OCI-M2 (cell line): ENCODE data around the gene HDAC5.
"Not testable (repeated sequence)": the region's sequence is repeated elsewhere in the genome, so short reads cannot be mapped to it uniquely, and the experiment has no call there.

Source experiments
- DNase-seq: peaks from one replicate; lab custom pipeline; 2025; ENCODE audit not compliant: unreplicated experiment; lab: John Stamatoyannopoulos, UW

Gene HDAC5

GRCh38 chr17:44123356-44124117 lies at the start of gene HDAC5:
TSS of gene HDAC5 (minus strand) at chr17:44123641. CDS start at chr17:44117515, 6,126 bp downstream.
- no peak for DNase-seq

GRCh38 chr17:44171931-44172455 lies 48.6 kb upstream of the HDAC5 start:
- no peak for DNase-seq

GRCh38 chr17:44170499-44171201 lies 47.2 kb upstream of the HDAC5 start, which contains the start of gene ASB16:
TSS of gene ASB16 (plus strand) at chr17:44170704. CDS start at chr17:44170790, 86 bp downstream.
- no peak for DNase-seq

GRCh38 chr17:44170135-44170498 lies 46.7 kb upstream of the HDAC5 start:
- DNase-seq = no peak

GRCh38 chr17:44167181-44167861 lies 43.9 kb upstream of the HDAC5 start:
- DNase-seq = no peak

GRCh38 chr17:44164476-44164875 lies 41.0 kb upstream of the HDAC5 start:
- no peak for DNase-seq

- DNase-seq = no peak
Measured at GRCh38 chr17:44159519-44160210, 36.2 kb upstream of the HDAC5 start.

GRCh38 chr17:44155488-44155887 lies 32.0 kb upstream of the HDAC5 start:
- no peak for DNase-seq

- DNase-seq = no peak
Measured at GRCh38 chr17:44152875-44153274, 29.4 kb upstream of the HDAC5 start.

GRCh38 chr17:44149750-44150329 lies 26.4 kb upstream of the HDAC5 start:
- no peak for DNase-seq

GRCh38 chr17:44149066-44149465 lies 25.6 kb upstream of the HDAC5 start:
- not testable (repeated sequence) for DNase-seq

- no peak for DNase-seq
Measured at GRCh38 chr17:44147812-44148211, 24.4 kb upstream of the HDAC5 start.

- no peak for DNase-seq
Measured at GRCh38 chr17:44146375-44147346, 23.2 kb upstream of the HDAC5 start.

GRCh38 chr17:44144966-44145739 lies 21.7 kb upstream of the HDAC5 start:
- DNase-seq = no peak

- DNase-seq = not testable (repeated sequence)
Measured at GRCh38 chr17:44143921-44144320, 20.5 kb upstream of the HDAC5 start.

- DNase-seq = no peak
Measured at GRCh38 chr17:44137891-44138709, 14.7 kb upstream of the HDAC5 start.

GRCh38 chr17:44134752-44135568 lies 11.5 kb upstream of the HDAC5 start:
- DNase-seq = no peak
